Mononuclear cell (primary cell): Measurements from ENCODE around the gene GRAMD1C. TPM values are rescaled to one million over a fixed set of nuclear protein-coding genes. Genes with fewer than 3 reads are reported as not detected.
A peak's percentile ranks its signal among the peaks of the same experiment; 100 is the strongest.

ENCODE experiments used
- H3K27me3 ChIP-seq: 2 replicates; pipeline ENCODE4 v1.6.0; 2011; ENCODE audit warnings: low read length, control low read depth; ENCODE audit not compliant: insufficient read depth
- H3K4me1 ChIP-seq: 2 replicates; pipeline ENCODE4 v1.5.1; 2011; ENCODE audit warnings: mild to moderate bottlenecking, low read length, control low read depth; ENCODE audit not compliant: insufficient read depth
- H3K4me3 ChIP-seq: 2 replicates; pipeline ENCODE4 v1.5.1; 2011; ENCODE audit warnings: mild to moderate bottlenecking, low read length, moderate library complexity
- H3K9me3 ChIP-seq: 2 replicates; pipeline ENCODE4 v1.5.1; 2011; ENCODE audit warnings: low read depth, mild to moderate bottlenecking, control low read depth, low read length
- total RNA-seq: library from RNA; depleted of rRNA; stranded (reverse); fragments of >200 nt; gene quantifications from one replicate; pipeline ENCODE4 v1.2.3, GENCODE V29; 2012

The GRAMD1C gene
- 2.3 TPM for total RNA-seq

DNA sequence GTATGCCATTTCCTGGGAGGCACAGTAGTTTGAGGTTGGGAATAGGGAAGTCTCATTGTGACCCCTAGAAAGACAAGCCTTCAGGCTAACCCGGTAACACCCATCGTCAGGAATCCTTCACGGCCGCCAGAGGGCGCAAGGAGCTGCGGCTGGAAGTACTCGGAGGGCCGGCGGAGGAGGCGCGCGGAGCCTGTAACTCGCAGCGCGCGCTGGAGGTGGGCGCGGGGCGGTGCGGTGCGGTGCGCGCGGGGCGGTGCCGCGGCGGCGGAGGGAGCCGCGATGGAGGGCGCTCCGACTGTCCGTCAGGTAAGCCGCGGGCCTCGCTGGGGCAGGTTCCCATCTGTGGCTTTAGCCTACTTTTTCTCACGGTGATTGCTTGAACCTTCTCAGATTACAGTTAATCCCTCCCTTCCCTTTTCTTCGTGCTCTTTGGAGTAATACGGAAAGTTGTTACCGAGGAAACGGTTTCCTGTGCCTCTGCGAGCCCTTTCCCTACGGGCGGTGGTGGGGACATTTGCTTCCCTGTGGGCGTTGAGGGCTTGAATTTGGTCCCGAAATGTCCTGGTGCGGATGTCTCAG, at the start of gene GRAMD1C:
Gene GRAMD1C, plus strand, starts transcription at position 158 of the 579 bp plus-strand sequence. Its CDS starts 122 bp downstream, at position 280.
- peaks cover 12% of the 10 kb centered on the region for H3K4me1 ChIP-seq
- H3K9me3 ChIP-seq, result no peaks in the 10 kb centered on the region
- peak within 1 kb of the TSS; percentile 42 for H3K4me3 ChIP-seq
- no peaks in the 10 kb centered on the region for H3K27me3 ChIP-seq

DNA sequence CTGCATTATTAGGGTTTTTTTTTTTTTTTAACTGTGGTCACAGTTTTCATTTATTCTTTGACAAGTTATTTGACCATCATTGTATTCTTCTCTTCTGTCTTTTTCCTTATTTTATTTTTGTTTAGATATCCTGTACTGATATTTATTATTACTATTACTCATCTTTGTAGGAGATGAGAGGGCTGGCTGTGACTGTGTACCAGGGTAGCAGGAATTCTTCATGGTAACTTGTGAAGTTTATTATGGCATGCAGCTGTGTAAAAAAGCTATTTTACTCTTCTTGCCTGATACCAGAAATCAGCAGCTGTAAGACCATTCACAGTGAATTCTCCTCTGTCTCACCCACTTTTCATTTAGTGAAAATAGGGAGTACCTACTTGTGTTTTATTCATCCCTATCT, 47.2 kb upstream of the GRAMD1C start:
- Histone ChIP-seq H3K4me1 (peaks cover 6% of the 10 kb centered on the region), H3K27me3 (no peaks in the 10 kb centered on the region), H3K9me3 (no peaks in the 10 kb centered on the region), H3K4me3 (no peak overlapping the region)

- Histone ChIP-seq H3K9me3 (no peaks in the 10 kb centered on the region), H3K4me3 (no peak overlapping the region), H3K4me1 (no peaks in the 10 kb centered on the region), H3K27me3 (no peaks in the 10 kb centered on the region)
Measured at GRCh38 chr3:113794526-113794925, 44.1 kb upstream of the GRAMD1C start.

DNA sequence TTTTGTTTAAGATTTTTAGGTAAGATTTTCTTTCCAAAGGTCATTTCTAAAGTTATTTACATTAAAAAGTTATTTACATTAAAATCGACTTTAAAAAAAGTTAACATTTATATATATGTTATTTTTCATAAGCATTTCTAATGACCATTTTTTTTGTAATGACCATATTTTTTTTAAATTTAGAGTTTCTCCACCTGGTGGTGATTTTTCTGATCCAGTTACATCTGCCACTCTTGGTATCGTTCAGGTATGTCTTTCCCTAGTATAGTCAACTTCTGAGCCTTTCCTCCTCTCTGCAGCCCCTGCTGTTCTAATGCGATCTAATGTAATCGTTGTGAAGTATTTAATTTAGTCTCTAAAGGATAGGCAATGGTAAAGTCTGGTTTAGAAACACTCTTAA, 42.9 kb upstream of the GRAMD1C start:
- Histone ChIP-seq H3K27me3 (no peaks in the 10 kb centered on the region), H3K4me3 (no peak overlapping the region), H3K4me1 (no peaks in the 10 kb centered on the region), H3K9me3 (no peaks in the 10 kb centered on the region)

DNA sequence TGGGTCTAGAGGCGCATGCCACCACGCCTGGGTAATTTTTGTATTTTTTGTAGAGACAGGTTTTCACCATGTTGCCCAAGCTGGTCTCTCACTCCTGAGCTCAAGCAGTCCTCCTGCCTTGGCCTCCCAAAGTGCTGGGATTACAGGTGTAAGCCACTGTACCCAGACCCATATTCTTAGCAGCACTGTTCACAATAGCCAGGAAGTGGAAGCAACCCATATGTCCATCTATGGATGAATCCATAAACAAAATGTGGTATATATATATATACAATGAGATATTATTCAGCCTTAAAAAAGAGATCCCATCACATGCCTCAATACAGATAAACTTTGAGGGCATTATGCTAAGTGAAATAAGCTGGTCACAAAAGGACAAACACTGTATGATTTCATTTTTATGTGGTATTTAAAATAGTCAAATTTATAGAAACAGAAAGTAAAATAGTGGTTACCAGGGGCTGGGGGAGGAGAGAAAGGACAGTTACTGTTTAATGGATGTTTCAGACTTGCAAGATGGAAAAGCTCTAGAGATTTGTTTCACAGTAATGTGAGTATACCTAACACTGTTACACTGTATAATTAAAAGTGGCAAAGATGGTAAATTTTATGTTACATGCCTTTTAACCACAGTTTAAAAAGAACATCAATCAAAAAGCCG, 35.7 kb upstream of the GRAMD1C start:
- Histone ChIP-seq H3K9me3 (no peaks in the 10 kb centered on the region), H3K4me1 (no peaks in the 10 kb centered on the region), H3K4me3 (no peak overlapping the region), H3K27me3 (no peaks in the 10 kb centered on the region)

DNA sequence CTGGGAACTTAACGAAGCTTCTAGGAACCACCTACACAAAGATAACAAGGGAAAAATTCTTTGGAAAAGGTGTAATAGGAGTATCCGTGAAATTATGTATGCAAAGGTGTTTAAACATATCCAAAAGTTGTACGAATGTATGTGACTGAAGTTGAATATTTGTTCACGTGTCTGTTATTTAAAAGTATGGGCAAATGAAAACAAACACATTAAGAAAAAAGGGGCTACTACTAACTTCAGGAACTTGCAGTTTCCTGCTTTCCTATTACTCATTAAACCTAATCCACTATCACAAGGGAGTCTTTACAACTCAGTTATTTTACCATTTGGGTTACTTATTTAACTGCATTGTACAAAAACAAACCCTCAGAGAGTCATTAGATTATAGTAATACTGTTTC, 33.9 kb upstream of the GRAMD1C start:
- Histone ChIP-seq H3K9me3 (no peaks in the 10 kb centered on the region), H3K27me3 (no peaks in the 10 kb centered on the region), H3K4me3 (no peak overlapping the region), H3K4me1 (no peaks in the 10 kb centered on the region)

DNA sequence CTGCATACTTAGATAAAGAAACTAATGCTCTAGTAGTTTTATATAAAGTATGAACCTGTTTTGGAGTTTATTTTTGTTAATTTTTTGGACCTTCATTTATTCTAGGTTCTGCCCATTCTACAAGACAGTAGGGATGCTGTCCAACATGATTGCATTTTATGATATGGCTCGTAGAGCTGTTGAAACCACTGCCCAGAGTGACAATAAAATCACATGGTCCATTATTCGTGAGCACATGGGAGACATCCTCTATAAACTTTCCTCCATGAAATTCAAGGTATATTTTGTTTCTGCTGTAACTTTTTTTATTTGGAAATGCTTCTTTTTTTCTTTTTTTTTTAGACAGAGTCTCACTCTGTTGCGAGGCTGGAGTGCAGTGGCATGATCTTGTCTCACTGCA, 33.3 kb upstream of the GRAMD1C start:
- no peak overlapping the region for H3K4me3 ChIP-seq
- no peaks in the 10 kb centered on the region for H3K4me1 ChIP-seq
- H3K9me3 ChIP-seq, result no peaks in the 10 kb centered on the region
- H3K27me3 ChIP-seq, result no peaks in the 10 kb centered on the region

DNA sequence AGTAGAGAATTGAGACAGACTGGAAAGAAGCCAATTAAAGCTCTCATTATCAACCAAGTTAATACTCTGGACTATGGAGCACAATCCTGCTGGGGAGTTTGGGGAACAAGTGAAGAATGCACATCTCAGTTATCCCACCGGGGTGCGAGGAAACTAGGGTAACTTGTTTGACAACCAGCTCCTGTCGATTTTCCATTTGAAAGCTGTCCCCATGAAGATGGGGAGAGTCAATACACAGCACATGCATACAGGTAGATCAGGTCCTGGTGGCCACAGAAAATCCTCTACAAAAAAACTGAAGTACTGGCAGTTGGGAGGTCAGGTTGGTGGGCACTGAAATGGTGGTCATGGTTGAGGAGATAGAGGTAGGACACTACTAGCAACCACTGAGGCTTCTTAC, 25.7 kb upstream of the GRAMD1C start:
- H3K27me3 ChIP-seq, result no peaks in the 10 kb centered on the region
- H3K4me3 ChIP-seq, result no peak overlapping the region
- no peaks in the 10 kb centered on the region for H3K4me1 ChIP-seq
- no peaks in the 10 kb centered on the region for H3K9me3 ChIP-seq

- H3K4me3 ChIP-seq, result no peak overlapping the region
- H3K27me3 ChIP-seq, result no peaks in the 10 kb centered on the region
- H3K9me3 ChIP-seq, result no peaks in the 10 kb centered on the region
- no peaks in the 10 kb centered on the region for H3K4me1 ChIP-seq
Measured at GRCh38 chr3:113819866-113820265, 18.7 kb upstream of the GRAMD1C start.

DNA sequence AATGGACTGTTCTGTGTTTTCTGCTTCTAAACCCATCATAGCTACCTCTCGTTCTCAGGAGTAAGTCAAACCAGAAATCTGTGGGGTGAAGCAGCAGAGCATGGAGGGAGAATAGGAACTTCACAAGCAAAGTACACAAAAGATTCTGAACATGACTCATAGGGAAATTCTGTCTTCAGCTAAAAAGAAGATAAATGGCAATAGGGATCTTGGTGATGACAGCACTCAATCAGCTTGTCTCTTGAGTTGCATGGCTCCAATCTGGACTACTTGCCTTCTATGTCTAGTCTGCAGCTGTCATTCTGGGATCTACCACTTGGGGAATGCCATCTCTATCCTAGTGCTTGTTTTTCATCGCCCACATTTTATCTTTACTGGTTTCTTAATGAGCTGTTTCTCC, 13.5 kb upstream of the GRAMD1C start:
- Histone ChIP-seq H3K4me3 (no peak overlapping the region), H3K27me3 (no peaks in the 10 kb centered on the region), H3K9me3 (no peaks in the 10 kb centered on the region), H3K4me1 (peaks cover 24% of the 10 kb centered on the region)

- Histone ChIP-seq H3K4me3 (no peak overlapping the region), H3K4me1 (peaks cover 45% of the 10 kb centered on the region), H3K9me3 (no peaks in the 10 kb centered on the region), H3K27me3 (no peaks in the 10 kb centered on the region)
Measured at GRCh38 chr3:113828600-113828999, 10.0 kb upstream of the GRAMD1C start.

DNA sequence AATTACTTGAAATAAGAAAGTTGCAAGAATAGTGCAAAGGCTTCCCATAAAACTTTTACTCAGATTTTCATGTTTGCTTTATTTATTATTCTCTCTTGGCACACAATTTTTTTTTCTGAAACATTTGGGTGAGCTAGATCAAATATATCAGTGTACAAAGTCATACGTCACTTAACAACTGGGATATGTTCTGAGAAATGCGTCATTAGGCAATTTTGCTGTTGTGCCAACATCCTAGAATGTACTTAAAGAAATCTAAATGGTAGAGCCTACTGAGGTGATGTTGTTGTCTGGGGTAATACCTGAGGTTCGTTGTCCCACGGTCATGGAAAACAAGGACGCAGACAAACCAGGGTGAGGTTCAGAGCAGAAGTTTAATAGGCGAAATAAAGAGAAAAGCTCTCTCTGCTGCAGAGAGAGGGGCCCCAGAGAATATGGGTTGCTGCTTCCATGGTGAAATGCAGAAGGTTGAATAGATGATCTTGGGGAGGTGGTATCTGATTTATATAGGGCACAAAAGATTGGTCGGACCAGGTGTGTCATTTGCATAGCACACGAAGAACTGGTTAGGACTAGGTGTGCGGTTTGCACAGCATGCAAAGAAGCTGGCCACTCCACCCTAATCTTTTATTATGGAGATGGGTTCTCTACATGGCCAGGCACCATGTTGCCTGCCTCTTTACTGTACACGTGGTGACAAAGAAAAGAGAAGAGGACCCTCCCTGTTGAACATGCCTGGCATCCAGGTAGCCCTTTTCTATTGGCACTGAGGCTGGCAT, 8.8 kb upstream of the GRAMD1C start:
- H3K4me3 ChIP-seq, result no peak overlapping the region
- H3K27me3 ChIP-seq, result no peaks in the 10 kb centered on the region
- peaks cover 45% of the 10 kb centered on the region for H3K4me1 ChIP-seq
- no peaks in the 10 kb centered on the region for H3K9me3 ChIP-seq

DNA sequence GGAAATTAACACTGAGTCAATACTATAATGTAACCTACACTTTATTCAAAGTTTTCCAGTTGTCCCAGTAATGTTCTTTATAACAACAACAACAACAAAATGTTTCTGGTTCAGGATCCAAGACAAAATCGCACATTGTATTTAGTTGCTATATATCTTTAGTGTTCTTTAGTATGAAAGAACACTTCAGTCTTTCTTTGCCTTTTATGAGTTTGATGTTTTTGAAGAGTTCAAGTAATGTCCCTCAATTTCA, 7.6 kb upstream of the GRAMD1C start:
- Histone ChIP-seq H3K4me3 (no peak overlapping the region), H3K27me3 (no peaks in the 10 kb centered on the region), H3K4me1 (peaks cover 45% of the 10 kb centered on the region), H3K9me3 (no peaks in the 10 kb centered on the region)

DNA sequence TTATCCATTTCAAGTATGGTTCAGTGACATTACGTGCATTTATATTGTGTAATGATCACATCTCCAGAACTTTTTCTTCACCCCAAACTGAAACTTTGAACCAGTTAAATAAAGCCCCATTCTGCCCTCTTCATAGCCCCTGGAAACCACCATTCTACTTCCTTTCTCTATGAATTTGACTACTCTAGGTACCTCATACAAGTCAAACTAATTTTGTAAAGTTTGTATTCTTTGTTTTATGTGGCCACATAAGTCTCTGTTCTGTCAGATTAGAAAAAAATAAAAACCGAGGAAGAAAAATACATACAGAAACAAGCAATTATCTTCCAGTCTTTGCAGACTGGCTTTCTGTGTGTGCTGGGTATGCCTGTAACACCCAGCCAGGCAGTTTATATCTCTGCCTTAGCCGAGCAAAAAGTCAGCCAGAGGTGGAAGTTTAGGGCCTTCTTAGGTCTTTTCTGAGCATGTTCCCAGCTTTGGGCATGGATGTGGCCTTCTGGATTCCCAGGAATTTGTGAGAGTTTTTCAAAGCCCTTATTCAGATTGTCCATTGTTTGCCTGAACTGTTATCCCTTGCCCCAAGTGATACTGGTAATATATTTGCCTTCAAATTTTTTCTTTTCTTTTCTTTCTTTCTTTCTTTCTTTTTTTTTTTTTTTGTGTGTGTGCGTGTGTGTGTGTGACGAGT, 6.0 kb upstream of the GRAMD1C start:
- Histone ChIP-seq H3K4me3 (no peak overlapping the region), H3K9me3 (no peaks in the 10 kb centered on the region), H3K4me1 (peaks cover 45% of the 10 kb centered on the region), H3K27me3 (no peaks in the 10 kb centered on the region)

- Histone ChIP-seq H3K4me3 (no peak overlapping the region), H3K9me3 (no peaks in the 10 kb centered on the region), H3K4me1 (peaks cover 34% of the 10 kb centered on the region), H3K27me3 (no peaks in the 10 kb centered on the region)
Measured at GRCh38 chr3:113834983-113835382, 3.6 kb upstream of the GRAMD1C start.
